ENCODE data around the gene UACA. TPM values are rescaled to one million over a fixed set of nuclear protein-coding genes. Genes with fewer than 3 reads are reported as not detected.

Gene UACA
- polyA plus RNA-seq, 3 donors: 79.7 to 110 (median 102) TPM

DNA sequence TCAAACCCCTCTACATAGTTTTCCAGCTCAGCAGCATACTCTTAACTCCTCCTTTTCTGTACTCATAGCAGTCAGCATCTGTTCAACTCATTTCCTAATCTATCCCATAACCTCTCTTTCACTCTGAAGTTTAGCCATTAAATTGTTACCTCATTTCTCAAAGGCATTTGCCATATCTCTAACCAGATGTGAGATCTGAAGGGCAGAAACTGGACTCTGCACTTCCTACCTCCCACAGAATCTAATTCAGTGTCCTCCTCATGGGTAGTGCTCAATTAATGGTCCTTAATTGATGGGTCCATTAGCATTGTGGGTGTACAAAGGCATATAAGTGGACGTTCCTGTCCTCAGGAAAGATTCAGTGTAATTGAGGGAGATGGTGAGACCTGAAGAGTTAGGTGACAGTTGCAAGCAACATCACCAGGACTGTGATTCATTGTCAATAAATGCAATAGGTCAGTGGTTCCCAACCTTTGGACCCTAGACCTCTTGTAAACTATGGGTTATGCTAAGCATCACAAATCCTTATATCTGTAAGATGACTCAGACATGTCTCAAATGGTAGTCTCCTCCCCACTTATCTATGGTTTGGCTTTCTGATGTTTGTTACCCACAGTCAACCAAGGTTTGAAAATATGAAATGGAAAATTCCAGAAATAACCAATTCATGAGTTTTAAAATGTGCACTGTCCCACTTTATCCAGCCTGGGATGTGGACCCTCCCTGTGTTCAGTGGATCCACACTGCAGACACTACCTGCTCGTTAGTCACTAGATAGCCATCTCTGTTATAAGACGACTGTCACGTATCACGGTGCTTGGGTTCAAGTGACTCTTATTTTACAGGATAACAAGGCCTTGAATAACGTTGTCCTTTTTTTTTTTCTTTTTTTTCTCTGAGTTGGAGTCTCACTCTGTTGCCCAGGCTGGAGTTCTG lies 25.0 kb upstream of the UACA start:
- DNase-seq: no peak

DNA sequence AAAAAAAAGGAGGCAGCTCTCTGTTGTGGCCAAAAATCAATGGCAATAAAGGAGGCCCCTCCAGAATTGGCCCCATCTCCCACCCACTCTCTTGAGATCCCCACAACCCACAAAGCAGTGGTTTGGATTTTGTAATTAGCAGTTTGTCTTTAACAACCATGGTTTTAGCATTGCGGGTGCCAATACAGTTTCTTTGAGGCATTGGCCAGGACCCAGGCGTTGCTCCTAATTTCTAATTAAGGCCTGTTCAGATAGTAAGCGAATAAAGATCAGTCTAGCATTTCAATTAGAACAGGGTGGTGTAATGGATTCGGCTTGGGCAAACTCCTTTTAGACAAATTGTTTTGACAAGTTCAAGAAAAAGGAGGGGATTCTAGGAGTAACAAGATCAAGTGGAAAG lies 23.6 kb upstream of the UACA start:
- DNase-seq: no peak

DNA sequence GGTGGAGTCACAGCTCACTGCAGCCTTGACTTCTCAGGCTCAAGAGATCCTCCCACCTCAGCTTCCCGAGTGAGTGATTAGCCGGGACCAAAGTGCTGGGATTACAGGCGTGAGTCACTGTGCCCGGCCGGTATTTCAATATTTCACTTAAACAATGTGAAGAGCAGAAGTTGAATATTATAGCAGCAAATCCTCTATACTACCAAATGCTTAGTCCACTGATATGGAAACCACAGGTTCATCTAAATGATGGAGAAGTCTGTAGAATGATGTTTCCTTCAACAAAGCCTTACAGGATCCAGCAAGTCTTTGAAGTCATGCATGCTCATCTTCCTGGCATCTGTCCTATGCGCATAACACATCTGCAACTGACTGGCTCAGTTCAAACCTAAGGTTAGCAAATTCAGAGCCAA lies 20.3 kb upstream of the UACA start:
- no peak for DNase-seq

GRCh38 chr15:70783041-70783440 lies 19.7 kb upstream of the UACA start:
- no peak for DNase-seq

DNA sequence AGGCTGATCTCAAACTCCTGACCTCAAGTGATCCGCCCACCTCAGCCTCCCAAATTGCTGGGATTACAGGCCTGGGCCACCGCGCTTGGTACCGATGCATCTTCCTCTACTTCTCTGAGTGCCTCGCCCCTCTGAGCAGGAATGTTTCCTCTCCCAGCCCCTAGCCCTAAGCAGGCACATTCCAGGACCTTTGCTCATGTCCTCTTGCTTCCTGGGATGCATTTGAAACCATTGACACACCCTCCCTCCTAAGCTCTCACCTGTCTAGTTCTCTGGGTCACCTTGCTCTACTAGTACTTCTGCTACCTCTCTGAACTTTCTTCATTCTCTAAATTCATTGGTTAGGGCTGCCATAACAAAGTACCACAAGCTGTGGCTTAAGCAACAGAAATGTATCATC lies 17.9 kb upstream of the UACA start:
- DNase-seq: no peak

DNA sequence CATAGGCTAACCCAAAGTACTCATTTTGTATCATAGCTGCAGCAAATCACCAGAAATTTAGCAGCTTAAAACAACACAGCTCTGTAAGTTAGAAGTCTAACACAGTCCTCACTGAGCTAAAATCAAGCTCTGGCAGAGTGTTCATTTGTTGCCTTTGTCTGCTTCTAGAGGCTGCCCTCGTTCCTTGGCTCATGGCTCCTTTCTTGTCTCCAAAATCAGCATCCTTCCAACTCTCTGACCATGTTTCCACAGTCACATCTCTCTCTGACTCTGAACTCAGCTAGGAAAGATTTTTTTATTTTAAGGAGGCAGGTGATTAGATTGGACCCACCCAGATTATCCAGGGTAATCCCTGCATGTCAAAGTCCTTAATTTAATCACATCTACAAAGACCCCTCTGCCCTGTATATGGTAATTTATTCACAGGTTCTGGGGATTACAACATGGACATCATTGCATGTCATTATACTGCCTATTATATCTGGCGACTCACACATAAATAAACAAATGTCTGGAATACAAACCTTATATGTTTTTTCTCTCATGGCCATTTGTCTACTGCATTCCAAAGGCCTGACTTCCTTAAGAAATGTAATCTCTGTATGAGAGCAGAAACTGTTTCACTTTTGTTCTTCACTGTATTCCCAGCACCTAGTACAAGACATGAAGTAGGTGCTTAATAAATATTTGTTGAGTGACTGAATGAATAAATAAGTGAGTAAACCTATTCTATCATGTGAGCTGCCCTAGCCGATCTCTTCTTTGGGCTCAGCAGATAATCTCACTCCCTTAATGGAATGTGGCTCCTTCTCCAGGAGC lies 15.1 kb upstream of the UACA start:
- DNase-seq: no peak

DNA sequence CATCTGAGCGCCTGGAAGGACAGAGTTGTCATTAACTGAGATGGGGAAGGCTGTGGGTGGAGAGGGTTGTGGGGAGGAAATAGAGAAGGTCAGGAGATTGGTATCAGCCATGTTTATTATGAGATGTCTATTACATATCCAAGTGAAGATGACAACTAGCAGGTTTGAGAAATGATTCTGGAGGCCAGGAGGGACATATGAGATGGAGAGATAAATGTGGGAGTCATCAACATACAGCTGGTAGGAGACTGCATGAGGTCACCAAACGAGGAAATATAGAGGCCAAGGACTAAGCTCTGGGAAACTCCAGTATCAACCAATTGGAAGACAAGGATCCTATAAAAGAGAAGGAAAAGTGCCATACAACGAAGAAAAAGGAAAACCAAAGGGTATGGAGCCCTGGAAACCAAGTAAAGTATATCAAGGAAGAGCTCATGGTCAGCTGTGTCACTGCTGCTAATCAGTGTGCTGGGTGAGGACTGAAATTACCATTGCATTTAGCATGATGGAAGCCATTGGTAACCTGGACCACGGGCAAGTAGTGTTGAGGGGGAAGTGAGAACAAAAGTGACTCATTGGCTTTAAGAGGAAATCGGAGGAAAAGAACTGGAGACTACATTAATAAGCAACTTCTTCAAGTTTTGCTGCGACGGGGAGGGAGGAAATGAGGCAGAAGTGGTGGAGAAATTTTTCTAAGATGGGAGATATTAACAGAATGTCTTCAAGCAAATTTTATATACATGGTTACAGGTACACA lies 14.0 kb upstream of the UACA start:
- no peak for DNase-seq

DNA sequence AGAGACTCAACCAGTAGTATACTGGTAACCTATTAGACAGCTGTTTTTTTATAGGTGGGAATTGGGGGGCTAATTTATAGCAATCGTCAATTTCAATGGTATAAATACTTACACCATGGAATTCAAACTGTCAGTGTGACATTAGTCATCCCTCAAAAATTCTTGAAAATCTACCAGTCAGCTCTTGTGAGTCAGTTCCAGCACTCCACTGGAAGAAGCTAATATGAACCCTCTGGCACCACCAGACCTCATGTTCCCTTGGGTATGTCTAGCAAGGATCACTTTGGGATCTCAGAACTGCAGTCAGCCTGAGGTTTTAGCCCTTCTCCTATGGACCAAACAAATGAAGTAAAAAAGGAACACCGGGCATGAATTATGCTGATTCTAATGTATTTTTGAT lies 11.8 kb upstream of the UACA start:
- no peak for DNase-seq

DNA sequence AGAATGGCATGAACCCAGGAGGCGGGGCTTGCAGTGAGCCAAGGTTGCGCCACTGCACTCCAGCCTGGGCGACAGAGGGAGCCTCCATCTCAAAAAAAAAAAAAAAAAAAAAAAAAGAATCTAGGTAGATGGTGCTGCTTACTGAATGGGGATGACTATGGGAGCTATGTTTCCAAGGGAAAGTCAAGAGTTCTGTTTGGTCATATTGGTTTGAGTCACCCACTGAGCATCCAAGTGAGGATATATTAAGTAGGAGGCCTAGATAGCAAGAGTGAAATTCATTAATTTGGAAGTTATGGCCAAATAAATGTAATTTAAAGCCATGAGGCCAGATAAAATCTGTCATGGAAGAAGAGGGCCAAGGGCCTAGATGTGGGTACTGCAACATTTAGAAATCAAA lies 9.0 kb upstream of the UACA start:
- DNase-seq: no peak

GRCh38 chr15:70770863-70771262 lies 7.5 kb upstream of the UACA start:
- DNase-seq: no peak

DNA sequence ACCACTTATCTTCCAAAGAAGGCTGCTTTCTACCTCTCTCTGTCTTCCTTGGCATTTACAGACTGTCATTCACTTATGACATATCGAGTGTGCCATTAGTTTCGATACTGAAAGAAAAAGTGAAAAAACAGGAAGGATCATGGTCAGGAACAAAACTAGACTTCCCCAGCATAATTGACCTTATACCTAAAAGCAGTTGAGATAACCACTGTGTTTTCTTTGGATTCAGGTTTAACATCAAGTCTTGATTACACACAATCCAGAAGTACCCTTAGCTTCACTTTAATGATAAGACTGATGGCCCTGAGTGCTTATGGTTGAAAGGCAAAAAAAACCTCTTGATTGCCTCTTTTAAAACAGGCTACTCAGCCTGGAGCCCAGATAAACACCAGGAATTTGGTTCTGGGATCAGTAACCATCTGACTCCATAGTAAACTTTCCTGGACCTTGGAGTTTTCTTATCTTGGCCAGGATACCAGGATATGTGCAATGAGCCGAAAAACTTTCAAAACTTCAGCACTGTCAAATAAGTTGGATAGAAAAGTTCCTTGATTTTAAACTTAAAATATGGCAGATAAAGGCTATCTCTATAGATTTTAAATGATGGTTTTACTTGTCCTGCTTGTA lies 5.0 kb upstream of the UACA start:
- no peak for DNase-seq

DNA sequence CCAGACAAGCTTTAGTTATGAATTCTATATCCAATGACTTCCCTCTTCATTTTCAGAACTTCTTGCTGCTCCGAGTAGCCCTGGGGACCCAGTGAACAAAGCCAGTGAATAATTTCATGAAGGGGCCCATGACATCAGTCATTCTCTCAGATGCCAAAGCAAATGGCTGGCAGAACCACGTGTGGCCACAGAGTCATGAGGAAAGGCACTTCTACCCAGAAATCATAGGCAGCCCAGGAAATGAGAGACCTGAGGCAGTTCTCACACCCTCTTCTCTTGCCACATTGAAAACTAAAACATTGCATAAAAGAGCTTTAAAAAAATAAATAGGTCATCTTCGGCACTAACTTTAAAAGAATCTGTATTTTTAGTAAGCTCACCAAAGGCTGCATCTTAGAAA lies 4.3 kb upstream of the UACA start:
- DNase-seq: no peak

- no peak for DNase-seq
Observed at GRCh38 chr15:70766597-70766996, 3.2 kb upstream of the UACA start.

- DNase-seq: no peak
Observed at GRCh38 chr15:70765504-70766281, 2.3 kb upstream of the UACA start.

DNA sequence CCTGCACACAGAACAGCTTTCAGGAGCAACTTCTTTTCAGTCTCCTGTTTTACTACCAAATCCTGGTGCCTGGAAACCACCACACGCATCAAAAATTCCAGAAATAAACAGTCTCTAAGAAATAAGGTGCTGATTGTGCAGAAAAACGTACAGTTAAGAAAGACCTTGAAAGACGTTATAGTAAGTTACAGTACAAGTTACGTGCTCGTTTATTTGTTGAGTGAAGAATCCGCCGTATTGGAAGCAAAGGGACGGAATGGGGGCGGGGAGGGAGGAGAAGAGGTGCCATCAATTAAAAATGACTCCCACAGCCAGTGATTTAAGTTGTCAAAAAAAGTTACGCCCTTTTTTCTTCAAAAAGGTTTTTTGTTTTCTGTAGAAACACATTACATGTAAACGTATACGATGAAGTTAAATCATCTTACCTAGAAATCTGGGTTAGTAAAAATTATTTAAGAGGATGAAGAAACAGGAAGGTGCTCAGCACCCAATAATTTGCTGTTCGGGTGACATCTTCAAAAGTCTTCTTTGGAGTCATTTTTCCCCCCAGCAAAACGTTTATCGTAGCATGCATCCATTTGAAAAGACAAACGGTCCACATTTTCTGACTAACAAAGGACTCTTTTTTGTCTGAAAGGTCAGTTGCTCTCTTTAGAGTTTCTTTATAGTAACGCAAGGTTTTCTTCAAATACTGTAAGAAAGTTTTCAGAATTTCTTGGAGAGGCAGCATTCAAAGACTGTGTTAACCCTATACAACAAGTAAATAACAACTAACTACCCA lies 782 bp upstream of the UACA start:
- no peak for DNase-seq

DNA sequence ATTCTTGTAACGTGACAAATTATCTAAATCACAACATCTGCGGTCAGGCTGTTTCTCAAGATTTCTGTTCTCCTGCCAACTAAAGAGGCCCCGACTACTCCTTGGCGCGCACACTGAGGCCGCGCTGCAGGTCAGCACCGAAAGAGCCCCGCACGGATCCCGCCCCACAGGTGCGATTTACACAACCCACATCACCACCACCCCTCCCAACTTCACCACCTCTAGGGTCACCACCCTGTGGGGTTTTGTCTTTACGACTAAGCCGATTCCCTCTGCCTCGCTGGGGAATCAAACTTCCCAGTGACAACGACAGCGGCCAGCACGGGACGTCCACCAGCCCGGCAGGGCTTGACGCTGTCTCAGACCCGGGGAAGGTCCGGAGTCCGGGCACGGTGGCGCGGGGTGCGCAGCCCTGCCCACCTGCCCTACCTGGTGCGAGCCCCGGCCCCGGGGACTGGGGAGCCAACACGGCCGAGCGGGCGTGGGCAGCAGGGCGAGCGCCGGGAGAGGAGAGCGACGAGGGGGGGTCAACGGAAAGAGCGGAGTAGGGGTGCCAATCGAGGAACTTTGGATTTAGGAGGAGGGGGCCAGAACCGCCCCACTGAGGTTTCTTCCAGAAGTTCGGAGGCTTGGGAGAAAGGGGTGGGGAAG lies 764 bp downstream of the UACA start:
- DNase-seq: no peak

DNA sequence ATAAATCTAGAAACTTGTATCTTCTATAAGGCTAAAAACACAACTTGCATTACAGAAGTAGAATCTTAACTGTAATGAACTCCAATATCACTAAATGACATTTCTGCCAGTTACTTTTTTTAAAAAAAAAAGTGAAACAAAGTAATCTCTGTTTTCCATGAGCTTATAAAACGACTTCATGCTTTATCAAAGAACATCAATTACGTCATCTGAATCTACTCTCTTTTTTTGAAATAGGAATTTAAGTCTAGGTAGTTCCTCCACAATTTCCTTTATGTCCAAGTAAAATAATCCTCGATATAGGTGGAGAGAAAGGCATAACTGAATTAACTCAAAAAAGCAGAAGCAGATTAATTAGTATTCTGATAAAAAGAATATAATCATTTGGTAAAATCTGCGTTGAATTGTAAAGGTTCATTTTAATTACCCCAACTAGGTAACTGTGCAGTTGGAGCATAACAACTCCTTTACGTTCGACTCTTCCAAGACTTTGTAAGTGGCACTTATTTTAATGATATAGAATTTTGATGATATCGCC lies 1.4 kb downstream of the UACA start:
- DNase-seq: no peak

DNA sequence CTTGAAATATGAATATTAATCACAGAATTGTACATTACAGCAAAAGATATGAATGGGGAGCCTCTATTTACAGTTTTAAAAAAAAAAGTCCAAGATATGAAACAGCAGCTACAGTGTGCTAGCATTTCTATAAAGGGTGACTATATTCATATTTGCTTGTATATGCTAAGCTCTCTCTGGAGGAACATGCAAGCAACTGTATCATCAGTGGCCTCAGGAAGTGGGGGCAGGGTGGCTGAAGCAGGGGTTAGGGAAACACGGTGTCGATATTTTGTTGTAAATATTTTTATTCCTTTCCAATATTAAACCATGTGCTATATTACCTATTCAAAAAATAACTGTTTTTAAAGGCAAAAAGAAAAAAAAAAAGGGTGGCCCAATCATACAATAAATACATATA lies 2.3 kb downstream of the UACA start:
- no peak for DNase-seq

DNA sequence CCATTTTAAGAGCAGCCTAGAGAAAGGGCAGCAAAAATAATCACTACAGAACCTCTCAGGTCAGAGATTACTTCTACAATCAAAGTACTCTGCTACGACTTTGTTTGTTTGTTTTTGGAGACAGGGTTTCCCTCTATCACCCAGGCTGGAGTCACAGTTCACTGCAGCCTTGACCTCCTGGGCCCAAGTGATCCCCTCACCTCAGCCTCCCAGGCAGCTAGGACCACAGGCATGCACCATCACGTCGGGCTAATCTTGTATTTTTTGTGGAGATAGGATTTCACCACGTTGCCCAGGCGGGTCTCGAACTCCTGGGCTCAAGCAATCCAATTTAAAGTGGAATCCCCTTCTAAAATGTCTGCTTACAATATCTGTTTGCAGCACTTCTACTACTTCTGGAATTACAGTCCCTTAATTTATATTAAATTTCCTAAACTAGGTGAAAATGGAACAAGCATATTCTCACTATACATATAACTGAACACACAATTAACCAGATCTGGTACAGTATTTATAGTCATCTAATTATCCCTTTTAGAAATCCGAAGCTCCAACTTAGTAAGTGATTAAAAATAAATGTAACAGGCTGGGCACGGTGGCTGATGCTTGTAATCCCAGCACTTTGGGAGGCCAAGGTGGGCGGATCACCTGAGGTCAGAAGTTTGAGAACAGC lies 4.4 kb downstream of the UACA start:
- DNase-seq: no peak

Data from renal pelvis (tissue), 4 donors.